NT2/D1 (cell line): ENCODE results near the gene ADCY10.
"Not testable (repeated sequence)": the region's sequence is repeated elsewhere in the genome, so short reads cannot be mapped to it uniquely, and the experiment has no call there.

Source experiments
- SUZ12 ChIP-seq: IDR thresholded peaks from 2 replicates; pipeline ENCODE4 v1.6.1; 2011; ENCODE audit not compliant: insufficient read length, insufficient read depth; ENCODE audit errors: extremely low read depth
- YY1 ChIP-seq: IDR thresholded peaks from 2 replicates; pipeline ENCODE4 v1.6.1; 2011; ENCODE audit not compliant: insufficient read length, insufficient read depth
- ZNF274 ChIP-seq: IDR thresholded peaks from 2 replicates; pipeline ENCODE4 v1.6.1; 2011; ENCODE audit warnings: mild to moderate bottlenecking, low read depth, low read length

DNA sequence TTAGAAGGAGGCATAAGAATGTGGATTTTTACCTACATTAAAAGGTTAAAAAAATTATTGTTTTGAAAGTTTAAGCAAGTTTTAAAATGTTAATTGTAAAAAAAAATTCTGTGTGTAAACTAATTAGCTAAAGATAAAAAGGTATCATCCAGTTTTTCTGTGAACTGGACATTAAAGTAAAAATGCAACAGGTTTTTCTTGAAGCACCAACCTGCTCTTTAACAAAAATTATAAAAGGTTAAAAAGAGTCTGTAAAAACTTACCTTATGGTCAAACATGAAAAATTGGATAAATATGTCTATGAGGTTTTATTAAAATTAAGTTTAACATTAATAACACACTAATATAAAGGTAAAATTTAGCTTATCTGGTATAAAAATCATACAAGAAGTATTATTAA is 48.7 kb downstream of the ADCY10 start:
- TF ChIP-seq ZNF274, SUZ12, YY1: not testable (repeated sequence)
